MG63 (cell line): ENCODE measurements around the gene IFIT2. TPM values are rescaled to one million over a fixed set of nuclear protein-coding genes. Genes with fewer than 3 reads are reported as not detected.
"Not testable (repeated sequence)": the region's sequence is repeated elsewhere in the genome, so short reads cannot be mapped to it uniquely, and the experiment has no call there.

ENCODE experiments used
- DNase-seq: peaks from one replicate; pipeline ENCODE4 v3.0.0-alpha.2; 2020
- H3K27me3 ChIP-seq: fragments of 250-450 bp; sonication (Bioruptor Pico); 2 replicates; pipeline ENCODE4 v1.5.1; 2020; ENCODE audit warnings: mild to moderate bottlenecking, moderate library complexity
- H3K36me3 ChIP-seq: fragments of 250-450 bp; sonication (Bioruptor Pico); 2 replicates; pipeline ENCODE4 v1.5.1; 2020; ENCODE audit warnings: mild to moderate bottlenecking, moderate library complexity
- H3K4me3 ChIP-seq: fragments of 250-450 bp; sonication (Bioruptor Pico); 2 replicates; pipeline ENCODE4 v1.5.1; 2020; ENCODE audit warnings: mild to moderate bottlenecking, moderate library complexity
- H3K9me3 ChIP-seq: fragments of 250-450 bp; sonication (Bioruptor Pico); 2 replicates; pipeline ENCODE4 v1.5.1; 2020; ENCODE audit warnings: mild to moderate bottlenecking, moderate library complexity
- total RNA-seq: library from RNA; depleted of rRNA; stranded (reverse); fragments of >200 nt; shearing (Covaris generic); gene quantifications from 2 replicates; pipeline ENCODE4 v1.2.3, GENCODE V29; 2014; ENCODE audit warnings: low replicate concordance

The IFIT2 gene
- total RNA-seq, 1 experiment from 2014 or later: 14.3 TPM

GRCh38 chr10:89318047-89318446 is 16.2 kb downstream of the IFIT2 start:
- H3K36me3 ChIP-seq, DNase-seq, H3K27me3 ChIP-seq, H3K9me3 ChIP-seq, H3K4me3 ChIP-seq: not testable (repeated sequence)

GRCh38 chr10:89325081-89325480 is 23.2 kb downstream of the IFIT2 start:
- not testable (repeated sequence) for H3K4me3 ChIP-seq, H3K36me3 ChIP-seq, H3K27me3 ChIP-seq, H3K9me3 ChIP-seq, DNase-seq

- H3K4me3 ChIP-seq, H3K27me3 ChIP-seq, DNase-seq, H3K36me3 ChIP-seq, H3K9me3 ChIP-seq: not testable (repeated sequence)
Observed at GRCh38 chr10:89325856-89326255, 24.0 kb downstream of the IFIT2 start.

GRCh38 chr10:89327803-89328441 is 26.1 kb downstream of the IFIT2 start, which contains the start of gene IFIT3:
TSS of gene IFIT3 (plus strand) at chr10:89327997. CDS start at chr10:89328074, 77 bp downstream.
- Histone ChIP-seq H3K36me3 (no peaks in the 10 kb centered on the region), H3K4me3 (peak within 1 kb of the TSS; percentile 49), H3K27me3 (no peaks in the 10 kb centered on the region), H3K9me3 (no peaks in the 10 kb centered on the region)
- peak; percentile 85 for DNase-seq

GRCh38 chr10:89329151-89329550 is 27.3 kb downstream of the IFIT2 start:
- Histone ChIP-seq H3K36me3 (no peaks in the 10 kb centered on the region), H3K4me3 (no peak overlapping the region), H3K27me3 (no peaks in the 10 kb centered on the region), H3K9me3 (no peaks in the 10 kb centered on the region)
- no peak for DNase-seq

GRCh38 chr10:89330014-89330413 is 28.2 kb downstream of the IFIT2 start:
- not testable (repeated sequence) for H3K36me3 ChIP-seq, DNase-seq, H3K4me3 ChIP-seq, H3K27me3 ChIP-seq, H3K9me3 ChIP-seq

GRCh38 chr10:89330537-89331212 is 28.8 kb downstream of the IFIT2 start:
- Histone ChIP-seq H3K9me3 (no peaks in the 10 kb centered on the region), H3K27me3 (no peaks in the 10 kb centered on the region), H3K4me3 (no peak overlapping the region), H3K36me3 (no peaks in the 10 kb centered on the region)
- no peak for DNase-seq

- H3K36me3 ChIP-seq, H3K27me3 ChIP-seq, DNase-seq, H3K9me3 ChIP-seq: not testable (repeated sequence)
- peak overlapping the region; percentile 33 for H3K4me3 ChIP-seq
Observed at GRCh38 chr10:89331487-89332122, 29.8 kb downstream of the IFIT2 start.

GRCh38 chr10:89332123-89332633 is 30.3 kb downstream of the IFIT2 start:
- H3K9me3 ChIP-seq: no peaks in the 10 kb centered on the region
- no peak for DNase-seq
- H3K36me3 ChIP-seq: no peaks in the 10 kb centered on the region
- H3K4me3 ChIP-seq: peak overlapping the region; percentile 33
- no peaks in the 10 kb centered on the region for H3K27me3 ChIP-seq

- H3K27me3 ChIP-seq: no peaks in the 10 kb centered on the region
- no peak overlapping the region for H3K4me3 ChIP-seq
- peaks cover 9% of the 10 kb centered on the region for H3K36me3 ChIP-seq
- no peaks in the 10 kb centered on the region for H3K9me3 ChIP-seq
- DNase-seq: no peak
Observed at GRCh38 chr10:89335226-89335625, 33.4 kb downstream of the IFIT2 start.

- Histone ChIP-seq H3K36me3 (peaks cover 9% of the 10 kb centered on the region), H3K4me3 (no peak overlapping the region), H3K27me3 (no peaks in the 10 kb centered on the region), H3K9me3 (no peaks in the 10 kb centered on the region)
- DNase-seq: no peak
Observed at GRCh38 chr10:89336241-89336640, 34.4 kb downstream of the IFIT2 start.

- Histone ChIP-seq H3K27me3 (no peaks in the 10 kb centered on the region), H3K36me3 (peaks cover 9% of the 10 kb centered on the region), H3K9me3 (no peaks in the 10 kb centered on the region), H3K4me3 (no peak overlapping the region)
- DNase-seq: peak; percentile 48
Observed at GRCh38 chr10:89337484-89337883, 35.6 kb downstream of the IFIT2 start.

- Histone ChIP-seq H3K36me3 (peaks cover 9% of the 10 kb centered on the region), H3K27me3 (no peaks in the 10 kb centered on the region), H3K4me3 (no peak overlapping the region), H3K9me3 (no peaks in the 10 kb centered on the region)
- DNase-seq: no peak
Observed at GRCh38 chr10:89338713-89339112, 36.9 kb downstream of the IFIT2 start.

GRCh38 chr10:89339875-89340274 is 38.0 kb downstream of the IFIT2 start:
- Histone ChIP-seq H3K27me3 (no peaks in the 10 kb centered on the region), H3K9me3 (no peaks in the 10 kb centered on the region), H3K4me3 (no peak overlapping the region), H3K36me3 (peaks cover 9% of the 10 kb centered on the region)
- DNase-seq: no peak

GRCh38 chr10:89341649-89342048 is 39.8 kb downstream of the IFIT2 start:
- no peaks in the 10 kb centered on the region for H3K9me3 ChIP-seq
- no peaks in the 10 kb centered on the region for H3K27me3 ChIP-seq
- peaks cover 9% of the 10 kb centered on the region for H3K36me3 ChIP-seq
- no peak for DNase-seq
- no peak overlapping the region for H3K4me3 ChIP-seq

- H3K9me3 ChIP-seq: no peaks in the 10 kb centered on the region
- no peaks in the 10 kb centered on the region for H3K27me3 ChIP-seq
- no peak overlapping the region for H3K4me3 ChIP-seq
- DNase-seq: peak; percentile 77
- peaks cover 9% of the 10 kb centered on the region for H3K36me3 ChIP-seq
Observed at GRCh38 chr10:89342206-89342958, 40.5 kb downstream of the IFIT2 start.
